Fibroblast of villous mesenchyme (primary cell): Measurements from ENCODE around the gene CDIPT. TPM values are rescaled to one million over a fixed set of nuclear protein-coding genes. Genes with fewer than 3 reads are reported as not detected.

Source experiments
- DNase-seq: peaks from one replicate; pipeline ENCODE4 v3.0.0-alpha.2; 2010; ENCODE audit warnings: low read depth
- H3K4me3 ChIP-seq: 2 replicates; pipeline ENCODE4 v1.5.1; 2011; ENCODE audit warnings: low read depth, mild to moderate bottlenecking, low read length
- CTCF ChIP-seq: IDR thresholded peaks from 2 replicates; pipeline ENCODE4 v1.5.1; 2012; ENCODE audit warnings: low read depth, mild to moderate bottlenecking, low read length; ENCODE audit not compliant: insufficient read depth
- total RNA-seq: library from RNA; depleted of rRNA; stranded (reverse); fragments of >200 nt; gene quantifications from 2 replicates; pipeline ENCODE4 v1.2.3, GENCODE V29; 2012

The CDIPT gene
- total RNA-seq, 1 donor = 84.6 TPM

DNA sequence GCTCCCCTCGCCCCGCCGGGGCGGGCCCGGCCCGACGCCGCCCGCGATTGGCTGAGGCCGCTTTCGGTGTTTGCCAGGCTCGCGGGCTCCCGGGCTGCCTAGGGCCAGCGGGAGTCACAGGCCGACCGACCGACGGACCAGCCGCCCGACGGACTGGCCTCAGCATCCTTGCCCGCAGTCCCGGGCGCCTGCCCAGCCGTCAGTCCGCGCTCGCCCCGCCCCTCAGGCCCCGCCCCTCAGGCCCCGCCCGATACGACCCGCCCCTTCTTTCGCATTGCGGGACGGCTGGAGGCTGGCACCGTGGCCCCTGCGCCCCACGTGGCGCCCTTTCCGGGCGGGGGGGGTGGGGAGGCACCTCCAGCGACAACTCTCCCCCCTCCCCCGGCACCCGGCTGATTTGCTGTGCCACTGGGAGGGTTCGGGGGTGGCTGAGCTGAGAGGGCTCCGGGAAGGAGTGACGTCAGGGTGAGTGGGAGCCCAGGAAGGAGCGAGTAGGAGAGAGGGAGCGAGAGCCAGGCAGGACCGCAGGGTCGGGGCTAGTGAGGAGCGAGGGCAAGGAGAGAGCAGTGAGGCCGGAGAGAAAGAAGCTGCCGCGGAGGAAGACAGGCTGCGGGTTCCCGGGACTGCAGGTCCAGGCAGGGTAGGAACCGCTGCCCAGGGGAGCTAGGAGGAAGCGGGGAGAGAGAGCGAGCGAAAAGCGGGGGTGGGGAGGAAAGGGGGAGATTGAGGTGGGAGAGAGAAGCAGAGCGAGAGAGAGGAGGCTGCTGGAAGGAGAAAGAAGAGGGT lies 37.3 kb upstream of the CDIPT start, which contains the start of gene ASPHD1:
ASPHD1 (plus strand) TSS at position 387 of the 786 bp plus-strand sequence. CDS start 484 bp downstream, outside the sequence.
- H3K4me3 ChIP-seq = peak within 1 kb of the TSS; percentile 78
- DNase-seq = peak; percentile 87
- no peak for TF ChIP-seq CTCF

DNA sequence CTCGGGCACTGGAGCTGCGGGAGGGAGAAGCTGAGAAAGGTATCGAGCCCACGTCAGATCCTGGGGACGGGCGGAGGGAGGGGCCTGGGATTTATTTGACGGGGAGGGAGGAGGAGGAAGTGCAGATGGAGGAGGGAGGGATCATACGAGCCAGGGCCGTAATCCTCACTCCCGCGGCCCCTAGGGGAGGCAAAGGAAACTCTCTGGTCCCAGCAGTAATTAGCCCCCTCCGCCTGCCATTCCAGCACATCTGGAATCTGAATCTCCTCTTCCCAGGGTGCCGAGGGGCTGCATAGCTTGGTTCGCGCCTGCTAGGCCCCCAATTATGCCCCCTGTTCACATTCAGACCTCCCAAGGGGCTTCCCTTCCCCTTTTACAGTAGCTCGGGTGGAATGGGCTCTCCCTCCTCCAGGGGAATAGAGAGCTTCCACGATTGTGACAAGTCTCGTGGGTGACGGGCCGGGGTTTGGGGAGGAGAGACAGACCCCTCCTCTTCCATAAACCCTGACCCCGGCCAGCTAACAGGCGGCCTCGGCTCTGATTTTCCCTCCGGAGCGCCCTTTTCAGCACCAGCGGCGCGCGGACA lies 36.6 kb upstream of the CDIPT start, which contains the start of gene SEZ6L2:
SEZ6L2 (minus strand) TSS at position 35 of the 586 bp plus-strand sequence. CDS start 531 bp downstream, outside the sequence.
- peak; percentile 46 for TF ChIP-seq CTCF
- DNase-seq = peak; percentile 93
- H3K4me3 ChIP-seq = peak within 1 kb of the TSS; percentile 78

- peak overlapping the region; percentile 78 for H3K4me3 ChIP-seq
- no peak for DNase-seq
- no peak for TF ChIP-seq CTCF
Observed at GRCh38 chr16:29898804-29899515, 35.9 kb upstream of the CDIPT start.

- no peak for DNase-seq
- no peak for TF ChIP-seq CTCF
- H3K4me3 ChIP-seq = peak overlapping the region; percentile 78
Observed at GRCh38 chr16:29898135-29898803, 35.2 kb upstream of the CDIPT start.

- no peak for DNase-seq
- TF ChIP-seq CTCF = no peak
- H3K4me3 ChIP-seq = no peak overlapping the region
Observed at GRCh38 chr16:29897333-29897732, 34.3 kb upstream of the CDIPT start.

GRCh38 chr16:29896841-29897240 lies 33.8 kb upstream of the CDIPT start:
- DNase-seq = no peak
- H3K4me3 ChIP-seq = no peak overlapping the region
- TF ChIP-seq CTCF = no peak
